ENCODE measurements around the gene ZNF646.

The ZNF646 gene

GRCh38 chr16:31063843-31064611, 10.2 kb upstream of the ZNF646 start:
- DNase-seq, result no peak

DNA sequence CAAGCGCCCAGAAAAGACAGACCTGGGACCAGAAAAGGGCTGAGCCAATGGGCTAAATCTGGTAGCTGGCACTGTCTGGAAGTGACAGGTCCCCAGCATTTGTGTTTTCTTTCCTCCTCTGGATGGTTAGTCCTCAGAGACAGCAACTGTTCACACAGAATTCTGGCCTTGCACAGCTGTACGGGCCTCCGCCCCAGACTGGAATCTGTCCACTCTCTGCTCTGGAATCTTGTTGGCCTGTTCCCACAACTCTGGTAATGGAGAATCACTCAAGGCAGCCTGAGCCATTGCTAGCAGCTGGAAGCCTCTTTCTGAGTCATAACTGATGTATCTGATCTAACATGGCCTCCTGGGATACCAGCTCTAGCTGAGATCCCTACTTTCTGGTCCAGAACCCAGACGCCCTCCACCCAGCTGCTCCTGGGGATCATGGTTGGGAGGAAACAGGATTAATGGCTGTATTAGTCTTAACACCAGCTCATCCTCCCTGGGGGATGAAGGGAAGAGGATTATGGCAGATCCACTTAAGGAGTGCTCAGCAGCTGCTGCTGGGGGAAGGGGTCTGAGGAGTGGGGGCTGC, 9.2 kb upstream of the ZNF646 start:
- DNase-seq, result peak; percentile 93

DNA sequence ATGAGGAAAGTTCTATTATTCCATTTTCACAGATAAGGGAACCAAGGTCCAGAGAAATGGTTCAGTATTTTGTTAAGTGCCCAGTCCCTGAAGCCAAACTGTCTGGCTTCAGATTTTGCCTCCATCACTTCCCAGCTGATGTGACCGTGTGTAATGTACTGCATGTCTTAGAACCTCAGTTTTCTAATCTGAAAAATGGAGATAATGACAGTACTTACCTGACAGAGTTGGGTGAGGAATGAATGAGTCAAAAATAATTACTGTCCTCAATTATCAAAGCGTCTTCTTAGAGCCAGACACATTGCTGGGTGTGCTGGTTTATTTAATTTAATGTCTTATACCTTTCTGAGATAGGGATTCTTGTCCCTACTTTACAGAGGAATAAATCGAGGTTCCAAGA, 6.9 kb upstream of the ZNF646 start:
- DNase-seq, result no peak

- DNase-seq, result peak; percentile 68
Measured at GRCh38 chr16:31071861-31072260, 2.4 kb upstream of the ZNF646 start.

GRCh38 chr16:31072540-31073141, 1.6 kb upstream of the ZNF646 start:
- peak; percentile 47 for DNase-seq

- peak; percentile 90 for DNase-seq
Measured at GRCh38 chr16:31073142-31073969, 866 bp upstream of the ZNF646 start.

GRCh38 chr16:31074814-31075183, 577 bp downstream of the ZNF646 start:
- no peak for DNase-seq

DNA sequence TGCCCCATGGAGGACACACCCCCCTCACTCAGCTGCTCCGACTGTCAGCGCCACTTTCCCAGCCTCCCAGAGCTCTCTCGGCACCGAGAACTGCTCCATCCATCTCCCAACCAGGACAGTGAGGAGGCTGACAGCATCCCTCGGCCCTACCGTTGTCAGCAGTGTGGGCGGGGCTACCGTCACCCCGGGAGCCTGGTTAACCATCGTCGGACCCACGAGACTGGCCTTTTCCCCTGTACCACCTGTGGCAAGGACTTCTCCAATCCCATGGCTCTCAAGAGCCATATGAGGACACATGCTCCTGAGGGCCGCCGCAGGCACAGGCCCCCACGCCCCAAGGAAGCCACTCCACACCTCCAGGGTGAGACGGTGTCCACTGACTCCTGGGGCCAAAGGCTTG, 2.1 kb downstream of the ZNF646 start:
- DNase-seq, result no peak

DNA sequence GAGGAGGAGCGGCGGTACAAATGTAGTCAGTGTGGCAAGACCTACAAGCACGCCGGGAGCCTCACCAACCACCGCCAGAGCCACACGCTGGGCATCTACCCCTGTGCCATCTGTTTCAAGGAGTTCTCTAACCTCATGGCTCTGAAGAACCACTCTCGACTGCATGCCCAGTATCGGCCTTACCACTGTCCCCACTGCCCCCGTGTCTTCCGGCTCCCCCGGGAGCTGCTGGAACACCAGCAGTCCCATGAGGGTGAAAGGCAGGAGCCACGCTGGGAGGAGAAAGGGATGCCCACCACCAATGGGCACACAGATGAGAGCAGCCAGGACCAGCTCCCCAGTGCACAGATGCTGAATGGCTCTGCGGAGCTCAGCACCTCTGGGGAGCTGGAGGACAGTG, 2.8 kb downstream of the ZNF646 start:
- no peak for DNase-seq

GRCh38 chr16:31077592-31078396, 3.6 kb downstream of the ZNF646 start:
- DNase-seq, result no peak

- no peak for DNase-seq
Measured at GRCh38 chr16:31078597-31079341, 4.5 kb downstream of the ZNF646 start.

DNA sequence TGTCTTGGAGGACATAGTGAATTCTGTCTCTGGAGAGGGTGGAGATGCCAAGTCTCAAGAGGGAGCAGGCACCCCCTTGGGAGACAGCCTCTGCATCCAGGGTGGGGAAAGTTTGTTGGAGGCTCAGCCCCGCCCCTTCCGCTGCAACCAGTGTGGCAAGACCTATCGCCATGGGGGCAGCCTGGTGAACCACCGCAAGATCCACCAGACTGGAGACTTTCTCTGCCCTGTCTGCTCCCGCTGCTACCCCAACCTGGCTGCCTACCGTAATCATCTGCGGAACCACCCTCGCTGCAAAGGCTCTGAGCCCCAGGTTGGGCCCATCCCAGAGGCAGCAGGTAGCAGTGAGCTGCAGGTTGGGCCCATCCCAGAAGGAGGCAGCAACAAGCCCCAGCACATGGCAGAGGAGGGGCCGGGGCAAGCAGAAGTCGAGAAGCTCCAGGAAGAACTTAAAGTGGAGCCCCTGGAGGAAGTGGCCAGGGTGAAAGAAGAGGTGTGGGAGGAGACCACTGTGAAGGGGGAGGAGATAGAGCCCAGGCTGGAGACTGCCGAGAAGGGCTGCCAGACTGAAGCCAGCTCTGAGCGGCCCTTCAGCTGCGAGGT, 5.2 kb downstream of the ZNF646 start:
- DNase-seq, result no peak

- no peak for DNase-seq
Measured at GRCh38 chr16:31080035-31080629, 5.9 kb downstream of the ZNF646 start.

DNA sequence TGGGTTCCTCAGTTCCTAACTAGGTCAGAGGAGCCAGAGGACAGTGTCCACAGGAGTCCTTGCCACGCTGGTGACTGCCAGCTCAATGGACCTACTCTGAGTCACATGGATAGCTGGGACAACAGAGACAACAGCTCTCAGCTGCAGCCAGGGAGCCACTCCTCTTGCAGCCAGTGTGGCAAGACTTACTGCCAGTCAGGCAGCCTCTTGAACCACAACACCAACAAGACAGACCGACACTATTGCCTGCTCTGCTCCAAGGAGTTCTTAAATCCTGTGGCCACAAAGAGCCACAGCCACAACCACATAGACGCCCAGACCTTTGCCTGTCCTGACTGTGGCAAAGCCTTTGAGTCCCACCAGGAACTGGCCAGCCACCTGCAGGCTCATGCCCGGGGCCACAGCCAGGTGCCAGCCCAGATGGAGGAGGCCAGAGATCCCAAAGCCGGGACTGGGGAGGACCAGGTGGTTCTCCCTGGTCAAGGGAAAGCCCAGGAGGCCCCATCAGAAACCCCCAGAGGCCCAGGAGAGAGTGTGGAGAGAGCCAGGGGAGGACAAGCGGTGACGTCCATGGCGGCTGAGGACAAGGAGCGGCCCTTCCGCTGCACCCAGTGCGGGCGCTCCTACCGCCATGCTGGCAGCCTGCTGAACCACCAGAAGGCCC, 6.7 kb downstream of the ZNF646 start:
- DNase-seq, result no peak

DNA sequence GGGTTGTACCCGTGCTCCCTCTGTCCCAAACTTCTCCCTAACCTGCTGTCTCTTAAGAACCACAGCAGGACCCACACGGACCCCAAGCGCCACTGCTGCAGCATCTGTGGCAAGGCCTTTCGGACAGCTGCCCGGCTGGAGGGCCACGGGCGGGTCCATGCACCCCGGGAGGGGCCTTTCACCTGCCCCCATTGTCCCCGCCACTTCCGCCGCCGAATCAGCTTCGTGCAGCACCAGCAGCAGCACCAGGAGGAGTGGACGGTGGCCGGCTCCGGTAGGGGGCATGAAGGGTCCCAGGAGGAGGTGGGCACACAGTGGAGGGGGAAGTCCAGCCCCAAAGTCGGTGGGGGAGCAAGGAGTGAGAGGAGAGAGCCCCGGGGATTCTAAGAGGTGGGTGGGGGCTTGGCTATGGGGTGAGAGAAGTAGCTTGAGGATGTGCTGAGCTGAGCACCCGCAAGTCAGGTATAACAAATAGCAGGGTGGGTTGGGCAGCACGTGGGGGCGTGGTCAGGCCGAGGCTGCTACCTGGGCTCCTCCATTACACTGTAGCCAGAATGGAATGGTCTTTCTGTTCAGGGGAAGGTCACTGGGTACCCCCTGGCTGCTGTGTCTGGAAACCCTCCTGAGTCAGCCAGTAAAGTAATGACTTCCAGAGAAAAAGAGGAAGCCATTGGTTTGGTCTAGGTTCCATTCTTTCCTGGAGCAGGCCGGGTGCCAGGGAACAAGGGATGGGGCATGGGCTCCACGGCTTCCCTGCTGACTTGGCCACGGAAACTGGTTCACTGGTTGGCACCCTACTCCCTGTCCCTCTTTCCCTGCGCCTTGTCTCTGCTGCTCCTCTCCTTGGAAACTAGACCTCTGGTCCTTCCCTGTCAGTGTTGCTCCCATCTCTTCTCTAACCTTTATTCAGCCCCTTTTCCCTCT, 7.5 kb downstream of the ZNF646 start:
- DNase-seq, result no peak

GRCh38 chr16:31082368-31083045, 8.3 kb downstream of the ZNF646 start:
- DNase-seq, result no peak

GRCh38 chr16:31083081-31083480, 8.9 kb downstream of the ZNF646 start:
- no peak for DNase-seq

DNA sequence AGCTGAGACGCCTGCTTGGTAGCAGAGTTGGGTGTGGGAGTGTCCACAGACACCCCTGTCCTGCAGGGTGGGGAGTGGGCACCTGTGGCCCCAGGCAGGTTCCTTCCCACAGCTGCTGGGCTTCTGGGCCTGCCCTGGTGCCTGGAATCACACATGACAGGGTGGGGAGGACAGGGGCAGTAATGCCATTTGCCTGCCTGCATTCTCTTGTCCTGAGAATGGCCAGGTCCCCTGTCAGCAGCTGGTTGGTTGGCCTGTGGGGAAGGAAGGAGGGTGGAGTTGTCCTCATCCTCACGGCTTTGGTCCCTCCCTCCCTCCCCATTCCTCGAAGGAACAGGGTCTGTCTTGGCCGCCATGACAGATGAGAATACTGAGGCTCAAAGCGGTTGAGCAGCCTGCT, 9.3 kb downstream of the ZNF646 start:
- no peak for DNase-seq

- DNase-seq, result no peak
Measured at GRCh38 chr16:31083981-31084380, 9.8 kb downstream of the ZNF646 start.

Data from EL (cell line).